Measurements from ENCODE around the gene IKZF5.

DNA sequence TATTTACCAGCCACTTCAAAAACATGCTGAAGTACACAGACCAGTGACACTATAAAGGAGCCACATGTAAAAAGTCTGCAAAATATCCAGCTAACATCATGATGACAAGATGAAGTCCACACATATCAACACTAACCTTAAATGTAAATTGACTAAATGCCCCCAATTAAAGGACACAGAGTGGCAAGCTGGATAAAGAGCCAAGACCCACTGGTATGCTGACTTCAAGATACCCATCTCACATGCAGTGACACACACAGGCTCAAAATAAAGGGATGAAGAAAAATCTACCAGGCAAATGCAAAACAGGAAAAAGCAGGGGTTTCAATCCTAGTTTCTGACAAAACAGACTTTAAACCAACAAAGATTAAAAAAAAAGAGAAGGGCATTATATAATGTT is 41.7 kb downstream of the IKZF5 start:
- TF ChIP-seq, protein P1, sequence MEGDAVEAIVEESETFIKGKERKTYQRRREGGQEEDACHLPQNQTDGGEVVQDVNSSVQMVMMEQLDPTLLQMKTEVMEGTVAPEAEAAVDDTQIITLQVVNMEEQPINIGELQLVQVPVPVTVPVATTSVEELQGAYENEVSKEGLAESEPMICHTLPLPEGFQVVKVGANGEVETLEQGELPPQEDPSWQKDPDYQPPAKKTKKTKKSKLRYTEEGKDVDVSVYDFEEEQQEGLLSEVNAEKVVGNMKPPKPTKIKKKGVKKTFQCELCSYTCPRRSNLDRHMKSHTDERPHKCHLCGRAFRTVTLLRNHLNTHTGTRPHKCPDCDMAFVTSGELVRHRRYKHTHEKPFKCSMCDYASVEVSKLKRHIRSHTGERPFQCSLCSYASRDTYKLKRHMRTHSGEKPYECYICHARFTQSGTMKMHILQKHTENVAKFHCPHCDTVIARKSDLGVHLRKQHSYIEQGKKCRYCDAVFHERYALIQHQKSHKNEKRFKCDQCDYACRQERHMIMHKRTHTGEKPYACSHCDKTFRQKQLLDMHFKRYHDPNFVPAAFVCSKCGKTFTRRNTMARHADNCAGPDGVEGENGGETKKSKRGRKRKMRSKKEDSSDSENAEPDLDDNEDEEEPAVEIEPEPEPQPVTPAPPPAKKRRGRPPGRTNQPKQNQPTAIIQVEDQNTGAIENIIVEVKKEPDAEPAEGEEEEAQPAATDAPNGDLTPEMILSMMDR (IDR thresholded peaks at IDR 0.05) = no peak
- no peak for TF ChIP-seq SIN3A (IDR thresholded peaks at IDR 0.05; ENCODE audit: borderline replicate concordance, insufficient read depth, low read depth, low read length)
